Suppressor macrophage (primary cell): ENCODE measurements around the gene POC1B.
A peak's percentile ranks its signal among the peaks of the same experiment; 100 is the strongest.

Experiments
- DNase-seq, 4 experiments: peaks; one replicate each; pipeline ENCODE4 v3.0.0-alpha.2; 2020 to 2022

The POC1B gene

GRCh38 chr12:89497005-89497404 is 28.8 kb downstream of the POC1B start:
- DNase-seq = no peak

- peak; percentile 13 to 69 (median 38) for DNase-seq
Measured at GRCh38 chr12:89494411-89495231, 31.2 kb downstream of the POC1B start.

- DNase-seq = peak; percentile 11 to 53 (median 29)
Measured at GRCh38 chr12:89493670-89494302, 32.1 kb downstream of the POC1B start.

GRCh38 chr12:89492883-89493282 is 33.0 kb downstream of the POC1B start:
- DNase-seq = no peak

GRCh38 chr12:89490922-89491321 is 34.9 kb downstream of the POC1B start:
- no peak for DNase-seq

- DNase-seq = no peak
Measured at GRCh38 chr12:89486264-89486663, 39.6 kb downstream of the POC1B start.

- DNase-seq = no peak
Measured at GRCh38 chr12:89484470-89484869, 41.4 kb downstream of the POC1B start.

GRCh38 chr12:89481213-89481914 is 44.5 kb downstream of the POC1B start:
- DNase-seq = peak; percentile 13 to 69 (median 48)

- no peak for DNase-seq
Measured at GRCh38 chr12:89479982-89480381, 45.9 kb downstream of the POC1B start.

GRCh38 chr12:89477633-89478279 is 48.1 kb downstream of the POC1B start:
- DNase-seq = no peak

GRCh38 chr12:89476904-89477595 is 48.8 kb downstream of the POC1B start:
- peak in 1 of 4 experiments; percentile 11 for DNase-seq

GRCh38 chr12:89476232-89476631 is 49.6 kb downstream of the POC1B start:
- DNase-seq = no peak

- no peak for DNase-seq
Measured at GRCh38 chr12:89475203-89475990, 50.5 kb downstream of the POC1B start.

GRCh38 chr12:89474615-89475014 is 51.2 kb downstream of the POC1B start:
- no peak for DNase-seq

- DNase-seq = no peak
Measured at GRCh38 chr12:89472508-89472907, 53.3 kb downstream of the POC1B start.

- peak; percentile 44 to 82 (median 59) for DNase-seq
Measured at GRCh38 chr12:89470741-89471509, 54.9 kb downstream of the POC1B start.

GRCh38 chr12:89469361-89469760 is 56.5 kb downstream of the POC1B start:
- DNase-seq = no peak

GRCh38 chr12:89468648-89469326 is 57.1 kb downstream of the POC1B start:
- peak in 2 of 4 experiments; percentile 42 to 45 for DNase-seq

GRCh38 chr12:89468017-89468416 is 57.8 kb downstream of the POC1B start:
- DNase-seq = no peak
